Astrocyte (in vitro differentiated cells and primary cell): ENCODE data around the gene CA12. TPM values are rescaled to one million over a fixed set of nuclear protein-coding genes. Genes with fewer than 3 reads are reported as not detected.

ENCODE experiments used
- DNase-seq: peaks from one replicate; pipeline ENCODE4 v3.0.0-alpha.2; 2010; ENCODE audit warnings: low read depth
- FAIRE-seq: peaks from 2 replicates; lab custom pipeline; 2011; peaks lifted over from hg19 to GRCh38; lab: Jason Lieb, UNC
- H2AFZ ChIP-seq: 2 replicates; pipeline ENCODE4 v1.6.0; 2012; ENCODE audit warnings: low read depth, low read length, inconsistent platforms
- H3K27ac ChIP-seq: 2 replicates; pipeline ENCODE4 v1.5.1; 2011; ENCODE audit warnings: low read depth, low read length, inconsistent platforms
- H3K27me3 ChIP-seq: 2 replicates; pipeline ENCODE4 v1.6.0; 2011; ENCODE audit warnings: low read length, inconsistent platforms; ENCODE audit not compliant: insufficient read depth
- H3K36me3 ChIP-seq: 2 replicates; pipeline ENCODE4 v1.5.1; 2011; ENCODE audit warnings: low read length, inconsistent platforms; ENCODE audit not compliant: insufficient read depth
- H3K4me1 ChIP-seq: 2 replicates; pipeline ENCODE4 v1.5.1; 2011; ENCODE audit warnings: low read length, inconsistent platforms; ENCODE audit not compliant: insufficient read depth
- H3K4me2 ChIP-seq: 2 replicates; pipeline ENCODE4 v1.6.0; 2012; ENCODE audit warnings: low read length, inconsistent platforms
- H3K4me3 ChIP-seq: 2 replicates; pipeline ENCODE4 v1.5.1; 2011; ENCODE audit warnings: low read depth, mild to moderate bottlenecking, low read length, inconsistent platforms; ENCODE audit not compliant: insufficient read depth
- H3K79me2 ChIP-seq: 2 replicates; pipeline ENCODE4 v1.6.0; 2012; ENCODE audit warnings: mild to moderate bottlenecking, low read length, inconsistent platforms; ENCODE audit not compliant: insufficient read depth
- H3K9ac ChIP-seq: 2 replicates; pipeline ENCODE4 v1.6.0; 2012; ENCODE audit warnings: mild to moderate bottlenecking, low read length, inconsistent platforms
- H3K9me3 ChIP-seq: 2 replicates; pipeline ENCODE4 v1.5.1; 2012; ENCODE audit warnings: low read depth, mild to moderate bottlenecking, low read length, inconsistent platforms; ENCODE audit not compliant: insufficient read depth
- H4K20me1 ChIP-seq: 2 replicates; pipeline ENCODE4 v1.6.0; 2012; ENCODE audit warnings: low read length, inconsistent platforms; ENCODE audit not compliant: insufficient read depth
- H3K27ac Mint-ChIP-seq: one replicate; pipeline ENCODE4 v1.8.0; 2021; ENCODE audit warnings: mild to moderate bottlenecking, mixed read lengths; ENCODE audit not compliant: unreplicated experiment
- H3K27me3 Mint-ChIP-seq: one replicate; pipeline ENCODE4 v1.8.0; 2021; ENCODE audit warnings: low read depth, mixed read lengths; ENCODE audit not compliant: unreplicated experiment
- H3K36me3 Mint-ChIP-seq: one replicate; pipeline ENCODE4 v1.8.0; 2021; ENCODE audit warnings: low read depth, mixed read lengths; ENCODE audit not compliant: unreplicated experiment
- H3K4me1 Mint-ChIP-seq: one replicate; pipeline ENCODE4 v1.8.0; 2021; ENCODE audit warnings: low read depth, mixed read lengths; ENCODE audit not compliant: unreplicated experiment
- H3K4me3 Mint-ChIP-seq: one replicate; pipeline ENCODE4 v1.8.0; 2021; ENCODE audit warnings: mild to moderate bottlenecking, moderate library complexity, mixed read lengths; ENCODE audit not compliant: unreplicated experiment
- H3K9me3 Mint-ChIP-seq: one replicate; pipeline ENCODE4 v1.8.0; 2021; ENCODE audit warnings: mild to moderate bottlenecking, mixed read lengths; ENCODE audit not compliant: unreplicated experiment
- EZH2 ChIP-seq: IDR thresholded peaks from 2 replicates; pipeline ENCODE4 v1.6.1; 2012; ENCODE audit warnings: mild to moderate bottlenecking, low read length, inconsistent platforms; ENCODE audit not compliant: insufficient read depth
- total RNA-seq: library from RNA; stranded (reverse); gene quantifications from 2 replicates; pipeline ENCODE4 v1.2.1, GENCODE V29; 2021
- TF ChIP-seq, protein P1 (sequence below): IDR thresholded peaks from 2 replicates; pipeline ENCODE4 v1.5.1; 2011; ENCODE audit warnings: low read depth, mild to moderate bottlenecking, inconsistent platforms, low read length, moderate library complexity; ENCODE audit not compliant: insufficient read depth

The CA12 gene
- total RNA-seq, 1 donor from 2014 or later: 0.54 TPM

DNA sequence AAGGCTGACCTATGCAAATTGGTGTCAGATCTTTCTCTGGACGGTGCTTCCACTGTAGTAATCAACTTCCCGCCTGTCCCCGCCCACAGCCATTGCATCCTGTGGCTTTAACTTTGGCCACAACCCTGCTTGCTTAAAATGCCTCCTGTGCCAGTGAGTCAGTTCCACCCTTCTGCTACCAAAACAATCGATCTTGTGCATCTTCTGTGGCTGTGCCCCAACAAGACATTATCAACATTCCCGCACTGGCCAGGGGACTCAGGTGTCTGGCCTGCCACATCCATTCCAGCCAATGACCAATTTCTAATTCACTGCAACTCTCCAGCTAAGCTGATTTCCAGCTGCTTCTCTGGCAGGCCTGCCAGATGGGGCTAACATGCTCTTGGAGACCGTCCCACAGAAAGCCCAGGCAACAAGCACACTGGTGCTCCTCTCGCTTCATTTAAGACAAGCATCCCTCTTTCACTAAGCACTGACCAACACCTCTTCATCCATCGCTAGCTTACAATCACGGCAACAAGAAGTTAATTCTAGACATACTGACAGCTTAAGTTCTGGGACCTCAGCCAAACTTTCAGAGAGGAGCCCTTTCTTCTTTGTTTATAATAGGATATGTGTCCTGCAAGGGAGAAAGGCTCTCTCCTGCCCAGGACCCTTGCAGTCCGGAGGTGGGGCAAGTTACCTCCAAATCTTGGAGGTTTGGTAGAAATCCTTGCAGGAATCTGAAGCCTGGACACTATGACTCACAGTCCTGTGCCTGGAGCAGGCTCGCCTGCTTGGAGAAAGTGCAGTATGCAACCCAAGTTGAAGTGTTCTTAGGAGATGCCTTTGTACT, 6.7 kb downstream of the CA12 start:
- peak overlapping the region; percentile 73 for H3K4me2 ChIP-seq
- peak overlapping the region; percentile 3 for H2AFZ ChIP-seq
- no peaks in the 10 kb centered on the region for H3K36me3 ChIP-seq
- TF ChIP-seq, protein P1, sequence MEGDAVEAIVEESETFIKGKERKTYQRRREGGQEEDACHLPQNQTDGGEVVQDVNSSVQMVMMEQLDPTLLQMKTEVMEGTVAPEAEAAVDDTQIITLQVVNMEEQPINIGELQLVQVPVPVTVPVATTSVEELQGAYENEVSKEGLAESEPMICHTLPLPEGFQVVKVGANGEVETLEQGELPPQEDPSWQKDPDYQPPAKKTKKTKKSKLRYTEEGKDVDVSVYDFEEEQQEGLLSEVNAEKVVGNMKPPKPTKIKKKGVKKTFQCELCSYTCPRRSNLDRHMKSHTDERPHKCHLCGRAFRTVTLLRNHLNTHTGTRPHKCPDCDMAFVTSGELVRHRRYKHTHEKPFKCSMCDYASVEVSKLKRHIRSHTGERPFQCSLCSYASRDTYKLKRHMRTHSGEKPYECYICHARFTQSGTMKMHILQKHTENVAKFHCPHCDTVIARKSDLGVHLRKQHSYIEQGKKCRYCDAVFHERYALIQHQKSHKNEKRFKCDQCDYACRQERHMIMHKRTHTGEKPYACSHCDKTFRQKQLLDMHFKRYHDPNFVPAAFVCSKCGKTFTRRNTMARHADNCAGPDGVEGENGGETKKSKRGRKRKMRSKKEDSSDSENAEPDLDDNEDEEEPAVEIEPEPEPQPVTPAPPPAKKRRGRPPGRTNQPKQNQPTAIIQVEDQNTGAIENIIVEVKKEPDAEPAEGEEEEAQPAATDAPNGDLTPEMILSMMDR: no peak
- TF ChIP-seq EZH2: no peak
- DNase-seq (peak; percentile 82), FAIRE-seq (no peak)
- H3K9me3 ChIP-seq: no peaks in the 10 kb centered on the region
- peaks cover 3% of the 10 kb centered on the region for H3K36me3 Mint-ChIP-seq
- peak overlapping the region; percentile 20 for H3K4me3 ChIP-seq
- no peaks in the 10 kb centered on the region for H3K27me3 ChIP-seq
- peak overlapping the region; percentile 39 for H3K9ac ChIP-seq
- H3K27ac Mint-ChIP-seq: peak overlapping the region; percentile 15
- H3K27ac ChIP-seq: peak overlapping the region; percentile 63
- peaks cover 13% of the 10 kb centered on the region for H3K27me3 Mint-ChIP-seq
- H4K20me1 ChIP-seq: no peaks in the 10 kb centered on the region
- H3K4me1 Mint-ChIP-seq: peaks cover 27% of the 10 kb centered on the region
- peaks cover 51% of the 10 kb centered on the region for H3K4me1 ChIP-seq
- H3K4me3 Mint-ChIP-seq: no peak overlapping the region
- peaks cover 27% of the 10 kb centered on the region for H3K79me2 ChIP-seq
- no peaks in the 10 kb centered on the region for H3K9me3 Mint-ChIP-seq

DNA sequence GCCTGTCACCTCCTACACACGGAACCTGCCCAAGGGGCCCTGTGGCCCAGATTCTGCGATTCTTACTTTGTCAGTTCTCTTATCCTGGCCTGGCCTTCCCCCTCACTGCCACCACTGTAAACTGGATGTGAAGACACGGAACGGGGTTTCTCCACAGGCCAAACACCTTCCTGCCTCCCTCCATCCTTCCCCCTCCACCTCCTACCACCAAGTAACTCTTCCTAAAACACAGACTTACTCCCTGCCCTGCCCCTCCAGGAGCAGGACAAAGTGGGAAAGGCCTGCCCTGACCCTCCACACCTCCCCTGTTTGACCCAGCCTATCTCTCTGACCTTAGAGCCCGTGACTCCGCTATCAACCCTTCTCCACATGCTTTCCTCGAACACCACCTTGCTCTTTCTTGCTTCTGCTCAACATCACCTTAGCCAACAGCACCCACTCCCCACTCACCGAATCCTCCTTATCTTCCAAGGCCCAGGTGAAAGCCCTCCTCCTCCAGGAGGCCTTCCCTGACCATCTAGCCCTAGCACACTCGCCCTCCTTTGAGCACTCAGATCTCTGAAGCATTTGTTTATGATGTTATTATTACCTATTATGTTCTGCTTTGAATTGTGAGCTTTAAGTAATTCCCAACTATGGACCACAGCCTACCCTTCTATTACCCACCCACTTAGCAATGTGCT, 7.6 kb downstream of the CA12 start:
- Mint-ChIP-seq H3K27me3 (peaks cover 7% of the 10 kb centered on the region), H3K9me3 (no peaks in the 10 kb centered on the region), H3K4me3 (no peak overlapping the region), H3K27ac (no peak overlapping the region), H3K4me1 (peaks cover 25% of the 10 kb centered on the region), H3K36me3 (peaks cover 2% of the 10 kb centered on the region)
- no peak overlapping the region for H2AFZ ChIP-seq
- no peaks in the 10 kb centered on the region for H3K27me3 ChIP-seq
- H3K9ac ChIP-seq: peak overlapping the region; percentile 17
- peaks cover 47% of the 10 kb centered on the region for H3K4me1 ChIP-seq
- FAIRE-seq (no peak), DNase-seq (no peak)
- H3K36me3 ChIP-seq: no peaks in the 10 kb centered on the region
- H3K4me3 ChIP-seq: no peak overlapping the region
- H3K9me3 ChIP-seq: no peaks in the 10 kb centered on the region
- no peaks in the 10 kb centered on the region for H4K20me1 ChIP-seq
- peak overlapping the region; percentile 63 for H3K27ac ChIP-seq
- peaks cover 19% of the 10 kb centered on the region for H3K79me2 ChIP-seq
- no peak for TF ChIP-seq EZH2
- TF ChIP-seq, protein P1: no peak
- H3K4me2 ChIP-seq: peak overlapping the region; percentile 73
